OCI-LY1 (cell line): ENCODE results near the gene RADIL.

ENCODE experiments used
- H2AFZ ChIP-seq: fragments of 200-600 bp; sonication (generic), shearing (Covaris generic); 2 replicates; pipeline ENCODE4 v1.6.0; 2014; ENCODE audit warnings: antibody characterized with exemption, mild to moderate bottlenecking, low read length
- H3F3A ChIP-seq: fragments of 200-600 bp; sonication (generic), shearing (Covaris generic); 2 replicates; pipeline ENCODE4 v1.6.0; 2014; ENCODE audit warnings: mild to moderate bottlenecking, antibody characterized with exemption, low read length, moderate library complexity; ENCODE audit not compliant: insufficient read depth
- H3K27ac ChIP-seq: fragments of 200-600 bp; sonication (generic); 2 replicates; pipeline ENCODE4 v1.5.1; 2014; ENCODE audit warnings: low read length, mixed run types, mild to moderate bottlenecking, low read depth; ENCODE audit not compliant: poor library complexity, severe bottlenecking
- H3K27me3 ChIP-seq: fragments of 200-600 bp; sonication (generic); 2 replicates; pipeline ENCODE4 v1.6.0; 2014; ENCODE audit warnings: antibody characterized with exemption, mild to moderate bottlenecking, low read length, moderate library complexity; ENCODE audit not compliant: insufficient read depth
- H3K36me3 ChIP-seq: fragments of 200-600 bp; sonication (generic); 2 replicates; pipeline ENCODE4 v1.6.1; 2014; ENCODE audit warnings: mild to moderate bottlenecking, antibody characterized with exemption, low read length, moderate library complexity, mixed read lengths; ENCODE audit not compliant: insufficient read depth
- H3K4me1 ChIP-seq: fragments of 200-600 bp; sonication (generic); 2 replicates; pipeline ENCODE4 v1.5.1; 2014; ENCODE audit warnings: mild to moderate bottlenecking, low read length, moderate library complexity; ENCODE audit not compliant: insufficient read depth, severe bottlenecking
- H3K4me2 ChIP-seq: fragments of 200-600 bp; sonication (generic), shearing (Covaris generic); 2 replicates; pipeline ENCODE4 v1.6.1; 2014; ENCODE audit warnings: low read length
- H3K4me3 ChIP-seq: fragments of 200-600 bp; sonication (generic); 2 replicates; pipeline ENCODE4 v1.5.1; 2014; ENCODE audit warnings: low read length, low read depth, mild to moderate bottlenecking, mixed read lengths; ENCODE audit not compliant: poor library complexity, severe bottlenecking
- H3K79me2 ChIP-seq: fragments of 200-600 bp; shearing (Covaris generic); 2 replicates; pipeline ENCODE4 v1.6.1; 2016; ENCODE audit warnings: mixed run types, low read length, mixed read lengths; ENCODE audit not compliant: insufficient read depth
- H3K9ac ChIP-seq: fragments of 200-600 bp; sonication (generic), shearing (Covaris generic); 2 replicates; pipeline ENCODE4 v1.6.1; 2014; ENCODE audit warnings: mild to moderate bottlenecking, low read length, mixed read lengths
- H3K9me2 ChIP-seq: fragments of 200-600 bp; sonication (generic), shearing (Covaris generic); 2 replicates; pipeline ENCODE4 v1.6.1; 2014; ENCODE audit warnings: low read depth, mild to moderate bottlenecking, low read length, mixed read lengths
- H3K9me3 ChIP-seq: fragments of 200-600 bp; shearing (Covaris generic); 2 replicates; pipeline ENCODE4 v1.6.1; 2014; ENCODE audit warnings: low read length, mixed read lengths
- H4K20me1 ChIP-seq: fragments of 200-600 bp; sonication (generic), shearing (Covaris generic); 2 replicates; pipeline ENCODE4 v1.6.0; 2016; ENCODE audit warnings: mild to moderate bottlenecking, low read length; ENCODE audit not compliant: insufficient read depth
- CTCF ChIP-seq: fragments of 200-600 bp; sonication (generic), shearing (Covaris generic); IDR thresholded peaks from 2 replicates; pipeline ENCODE4 v1.5.1; 2017; ENCODE audit warnings: mild to moderate bottlenecking, antibody characterized with exemption, low read length, moderate library complexity, mixed read lengths
- EZH2 ChIP-seq: fragments of 200-600 bp; sonication (generic), shearing (Covaris generic); IDR thresholded peaks from 2 replicates; pipeline ENCODE4 v1.8.0; 2017; ENCODE audit warnings: borderline replicate concordance, mixed run types, mild to moderate bottlenecking, antibody characterized with exemption, low read length, moderate library complexity, mixed read lengths

RADIL gene

GRCh38 chr7:4816419-4817080 lies 67.0 kb downstream of the RADIL start:
- no peaks in the 10 kb centered on the region for H3K36me3 ChIP-seq
- no peak overlapping the region for H3K4me3 ChIP-seq
- no peaks in the 10 kb centered on the region for H3K4me1 ChIP-seq
- no peaks in the 10 kb centered on the region for H3K9me2 ChIP-seq
- H3K27me3 ChIP-seq = peaks cover 4% of the 10 kb centered on the region; the same call in 1 of the 2 replicates
- no peaks in the 10 kb centered on the region for H3K79me2 ChIP-seq
- no peaks in the 10 kb centered on the region for H3F3A ChIP-seq
- no peak overlapping the region for H3K27ac ChIP-seq
- no peaks in the 10 kb centered on the region for H4K20me1 ChIP-seq
- TF ChIP-seq EZH2 = no peak
- no peak for TF ChIP-seq CTCF
- no peaks in the 10 kb centered on the region for H3K9me3 ChIP-seq
- H3K4me2 ChIP-seq = no peak overlapping the region
- no peak overlapping the region for H3K9ac ChIP-seq
- no peak overlapping the region for H2AFZ ChIP-seq

- Histone ChIP-seq H3K79me2 (no peaks in the 10 kb centered on the region), H3K36me3 (no peaks in the 10 kb centered on the region), H2AFZ (no peak overlapping the region), H3K4me3 (no peak overlapping the region), H3K4me1 (no peaks in the 10 kb centered on the region), H3K9ac (no peak overlapping the region), H3K27me3 (peaks cover 4% of the 10 kb centered on the region; the same call in 1 of the 2 replicates), H4K20me1 (no peaks in the 10 kb centered on the region), H3K27ac (no peak overlapping the region), H3F3A (no peaks in the 10 kb centered on the region), H3K9me3 (no peaks in the 10 kb centered on the region), H3K4me2 (no peak overlapping the region), H3K9me2 (no peaks in the 10 kb centered on the region)
- TF ChIP-seq CTCF (peak; percentile 23; the same call in 1 of the 2 replicates), EZH2 (no peak)
These were observed 67.7 kb downstream of the RADIL start for GRCh38 chr7:4815609-4816418.

- H3K4me1 ChIP-seq = no peaks in the 10 kb centered on the region
- no peaks in the 10 kb centered on the region for H3K9me3 ChIP-seq
- H3K4me2 ChIP-seq = no peak overlapping the region
These were observed 68.4 kb downstream of the RADIL start for GRCh38 chr7:4815121-4815520.

More at GRCh38 chr7:4815121-4815520, 68.4 kb downstream of the RADIL start:
- TF ChIP-seq EZH2 (no peak), CTCF (no peak)
- Histone ChIP-seq H3K9me2 (no peaks in the 10 kb centered on the region), H3K36me3 (no peaks in the 10 kb centered on the region), H2AFZ (no peak overlapping the region), H3K4me3 (no peak overlapping the region), H3F3A (no peaks in the 10 kb centered on the region), H3K79me2 (no peaks in the 10 kb centered on the region), H3K9ac (no peak overlapping the region), H3K27me3 (peaks cover 4% of the 10 kb centered on the region; the same call in 1 of the 2 replicates), H4K20me1 (no peaks in the 10 kb centered on the region), H3K27ac (no peak overlapping the region)
